Colonic mucosa (tissue), 4 donors: ENCODE data around the gene SYNDIG1. TPM values are rescaled to one million over a fixed set of nuclear protein-coding genes. Genes with fewer than 3 reads are reported as not detected.

Experiments used
- DNase-seq: peaks from one replicate; pipeline ENCODE4 v3.0.0-alpha.2; 2020
- H3K27ac ChIP-seq: fragments of 200-600 bp; one replicate; pipeline ENCODE4 v1.8.0; 2021
- H3K27me3 ChIP-seq: fragments of 200-600 bp; one replicate; pipeline ENCODE4 v1.8.0; 2021
- H3K36me3 ChIP-seq: fragments of 200-600 bp; one replicate; pipeline ENCODE4 v1.8.0; 2021
- H3K4me1 ChIP-seq: fragments of 200-600 bp; one replicate; pipeline ENCODE4 v1.8.0; 2021; ENCODE audit warnings: mild to moderate bottlenecking
- H3K4me3 ChIP-seq: fragments of 200-600 bp; one replicate; pipeline ENCODE4 v1.8.0; 2021
- H3K9ac ChIP-seq, 2 donors: one replicate each; pipeline ENCODE4 v1.7.0; 2013; ENCODE audit warnings: control low read depth in 2 of 2, low read depth in 2 of 2, low read length in 2 of 2
- H3K9me3 ChIP-seq: fragments of 200-600 bp; one replicate; pipeline ENCODE4 v1.8.0; 2021
- CTCF ChIP-seq: fragments of 200-600 bp; IDR thresholded peaks from one replicate; pipeline ENCODE4 v1.8.0; 2022; ENCODE audit warnings: antibody characterized with exemption, mild to moderate bottlenecking
- intact Hi-C: fragments of 100-400 bp; cut with DNase I; formaldehyde crosslinking; loops from one replicate; pipeline ENCODE4 v1.14.1; 2022
- total RNA-seq, 2 donors: library from RNA; stranded (reverse); fragmentation: NEBNext Ultra II Directional in 1 of 2; extraction: Animal tissue kit (Norgen Biotek cat#: 25700) in 1 of 2; gene quantifications; one replicate each; pipeline ENCODE4 v1.2.1, GENCODE V29; 2021
- donor health status: healthy.
- donor health status: DM: no; HTN: no; CAD: no.
- donor health status: DM: no; HTN: no; CAD: no.

The SYNDIG1 gene
- total RNA-seq, 2 donors from 2014 or later, result 0.10 to 0.19 TPM

- no peaks in the 10 kb centered on the region for H3K36me3 ChIP-seq
These were observed 26.0 kb upstream of the SYNDIG1 start for GRCh38 chr20:24443436-24443835.

GRCh38 chr20:24444526-24445190 is 24.8 kb upstream of the SYNDIG1 start:
- TF ChIP-seq CTCF, result no peak
- no peak for DNase-seq

More at GRCh38 chr20:24443436-24443835, 26.0 kb upstream of the SYNDIG1 start:
- no peak for TF ChIP-seq CTCF
- intact Hi-C loops, result no loop called here
- Histone ChIP-seq H3K9ac (no peak overlapping the region), H3K4me3 (no peak overlapping the region), H3K27ac (no peak overlapping the region), H3K9me3 (no peaks in the 10 kb centered on the region), H3K4me1 (no peaks in the 10 kb centered on the region), H3K27me3 (no peaks in the 10 kb centered on the region)
- DNase-seq, result no peak

GRCh38 chr20:24445510-24446170 is 23.8 kb upstream of the SYNDIG1 start:
- no peaks in the 10 kb centered on the region for H3K9me3 ChIP-seq
- H3K36me3 ChIP-seq, result no peaks in the 10 kb centered on the region
- H3K27ac ChIP-seq, result no peak overlapping the region
- no peak overlapping the region for H3K4me3 ChIP-seq
- H3K4me1 ChIP-seq, result no peaks in the 10 kb centered on the region
- intact Hi-C loops, result no loop called here
- H3K9ac ChIP-seq, result no peak overlapping the region
- DNase-seq, result no peak
- H3K27me3 ChIP-seq, result no peaks in the 10 kb centered on the region
- TF ChIP-seq CTCF, result no peak

More at GRCh38 chr20:24444526-24445190, 24.8 kb upstream of the SYNDIG1 start:
- Histone ChIP-seq H3K9me3 (no peaks in the 10 kb centered on the region), H3K4me3 (no peak overlapping the region), H3K27ac (no peak overlapping the region), H3K9ac (no peak overlapping the region), H3K27me3 (no peaks in the 10 kb centered on the region), H3K4me1 (no peaks in the 10 kb centered on the region), H3K36me3 (no peaks in the 10 kb centered on the region)
- intact Hi-C loops, result no loop called here

GRCh38 chr20:24446811-24447210 is 22.6 kb upstream of the SYNDIG1 start:
- H3K36me3 ChIP-seq, result no peaks in the 10 kb centered on the region
- H3K4me1 ChIP-seq, result no peaks in the 10 kb centered on the region
- TF ChIP-seq CTCF, result no peak
- no peak for DNase-seq
- H3K9me3 ChIP-seq, result no peaks in the 10 kb centered on the region
- H3K9ac ChIP-seq, result no peak overlapping the region
- H3K4me3 ChIP-seq, result no peak overlapping the region
- no peak overlapping the region for H3K27ac ChIP-seq
- intact Hi-C loops, result no loop called here
- no peaks in the 10 kb centered on the region for H3K27me3 ChIP-seq

- H3K27me3 ChIP-seq, result no peaks in the 10 kb centered on the region
- H3K27ac ChIP-seq, result no peak overlapping the region
- H3K4me1 ChIP-seq, result no peaks in the 10 kb centered on the region
- TF ChIP-seq CTCF, result no peak
- intact Hi-C loops, result no loop called here
- no peak overlapping the region for H3K9ac ChIP-seq
- H3K36me3 ChIP-seq, result no peaks in the 10 kb centered on the region
- DNase-seq, result no peak
- no peaks in the 10 kb centered on the region for H3K9me3 ChIP-seq
- H3K4me3 ChIP-seq, result no peak overlapping the region
These were observed 21.3 kb upstream of the SYNDIG1 start for GRCh38 chr20:24448170-24448569.
